Natural killer cell (primary cell): ENCODE measurements around the gene LRP3. TPM values are rescaled to one million over a fixed set of nuclear protein-coding genes. Genes with fewer than 3 reads are reported as not detected.

ENCODE experiments used
- ATAC-seq, 3 donors: fragments of 150-1000 bp in 2 of 3; fragments of 200-7000 bp in 1 of 3; cut with Tn5 transposase; 1 replicate in 1 of 3; 2 replicates in 2 of 3; pipeline ENCODE4 v1.10.0; 2021; ENCODE audit warnings: mild to moderate bottlenecking in 2 of 3, moderate library complexity in 2 of 3
- DNase-seq, 2 donors: peaks; one replicate each; pipeline versions ENCODE4 v3.0.0 to v3.0.0-alpha.2; 2013 to 2021; ENCODE audit warnings: mixed read lengths in 1 of 2
- H3K27ac ChIP-seq: one replicate; pipeline ENCODE4 v1.5.1; 2013; ENCODE audit warnings: mild to moderate bottlenecking, low read length
- H3K27me3 ChIP-seq: one replicate; pipeline ENCODE4 v1.6.1; 2013; ENCODE audit warnings: low read length; ENCODE audit not compliant: control insufficient read depth, insufficient read depth
- H3K36me3 ChIP-seq: one replicate; pipeline ENCODE4 v1.6.1; 2013; ENCODE audit warnings: low read length; ENCODE audit not compliant: control insufficient read depth, insufficient read depth
- H3K4me1 ChIP-seq: one replicate; pipeline ENCODE4 v1.6.1; 2013; ENCODE audit warnings: low read length; ENCODE audit not compliant: control insufficient read depth, insufficient read depth
- H3K4me3 ChIP-seq: one replicate; pipeline ENCODE4 v1.5.1; 2013; ENCODE audit warnings: low read length
- H3K9me3 ChIP-seq: one replicate; pipeline ENCODE4 v1.6.1; 2013; ENCODE audit warnings: low read length; ENCODE audit not compliant: control insufficient read depth, insufficient read depth
- H3K27ac Mint-ChIP-seq, 2 donors: one replicate each; pipeline ENCODE4 v1.8.0; 2022; ENCODE audit warnings: mild to moderate bottlenecking in 2 of 2, mixed read lengths in 2 of 2, moderate library complexity in 1 of 2
- H3K27me3 Mint-ChIP-seq, 2 donors: one replicate each; pipeline ENCODE4 v1.8.0; 2022; ENCODE audit warnings: low read depth in 2 of 2, mixed read lengths in 2 of 2
- H3K36me3 Mint-ChIP-seq: one replicate; pipeline ENCODE4 v1.8.0; 2022; ENCODE audit warnings: mixed read lengths
- H3K4me1 Mint-ChIP-seq, 2 donors: one replicate each; pipeline ENCODE4 v1.8.0; 2022; ENCODE audit warnings: mixed read lengths in 2 of 2
- H3K4me3 Mint-ChIP-seq: one replicate; pipeline ENCODE4 v1.8.0; 2022; ENCODE audit warnings: mild to moderate bottlenecking, moderate library complexity, mixed read lengths
- H3K9me3 Mint-ChIP-seq, 2 donors: one replicate each; pipeline ENCODE4 v1.8.0; 2022; ENCODE audit warnings: mixed read lengths in 2 of 2
- CTCF ChIP-seq: fragments of 200-600 bp; IDR thresholded peaks from one replicate; pipeline ENCODE4 v1.8.0; 2022; ENCODE audit warnings: antibody characterized with exemption
- WGBS: methylation state at CpG from one replicate; pipeline ENCODE4 v1.1.7; 2013; ENCODE audit warnings: missing lambda C conversion rate; ENCODE audit not compliant: insufficient coverage; 5-methylcytosine and 5-hydroxymethylcytosine counted together
- intact Hi-C: fragments of 100-400 bp; cut with micrococcal nuclease; formaldehyde crosslinking; loops from one replicate; pipeline ENCODE4 v1.14.2; 2022
- total RNA-seq, 4 donors: library from RNA; stranded (reverse); fragments of 120-200 nt in 1 of 4; gene quantifications; one replicate each; pipeline versions ENCODE4 v1.2.3 to v1.2.4, GENCODE V29; 2013 to 2022

The LRP3 gene
- total RNA-seq, 3 donors from 2014 or later (not counting 1 experiment from before 2014, with no cell fraction given): 0.33 to 0.38 TPM; not detected in 1

GRCh38 chr19:33156334-33156733 lies 37.8 kb upstream of the LRP3 start:
- TF ChIP-seq CTCF: no peak
- Histone ChIP-seq H3K4me1 (peaks cover 38% of the 10 kb centered on the region), H3K9me3 (no peaks in the 10 kb centered on the region), H3K36me3 (no peaks in the 10 kb centered on the region), H3K4me3 (no peak overlapping the region), H3K27me3 (no peaks in the 10 kb centered on the region), H3K27ac (no peak overlapping the region)
- Mint-ChIP-seq H3K27ac (no peak overlapping the region), H3K4me1 (peaks cover 27 to 36% of the 10 kb centered on the region in 2 donors), H3K9me3 (no peaks in the 10 kb centered on the region), H3K36me3 (no peaks in the 10 kb centered on the region), H3K4me3 (no peak overlapping the region), H3K27me3 (no peaks in the 10 kb centered on the region)
- ATAC-seq (no peak), DNase-seq (no peak)
- intact Hi-C loops: no loop called here
- WGBS: 89% methylated on average over 5 of the region's 5 CpGs

GRCh38 chr19:33157906-33158305 lies 36.2 kb upstream of the LRP3 start:
- Histone ChIP-seq H3K36me3 (no peaks in the 10 kb centered on the region), H3K4me3 (no peak overlapping the region), H3K27me3 (no peaks in the 10 kb centered on the region), H3K27ac (no peak overlapping the region), H3K4me1 (peaks cover 45% of the 10 kb centered on the region), H3K9me3 (no peaks in the 10 kb centered on the region)
- Mint-ChIP-seq H3K4me1 (peaks cover 35 to 44% of the 10 kb centered on the region in 2 donors), H3K4me3 (peak overlapping the region; percentile 37), H3K9me3 (no peaks in the 10 kb centered on the region), H3K36me3 (no peaks in the 10 kb centered on the region), H3K27me3 (no peaks in the 10 kb centered on the region), H3K27ac (peak overlapping the region in 1 of 2 donors; percentile 71)
- intact Hi-C loops: no loop called here
- no peak for TF ChIP-seq CTCF
- no peak for DNase-seq
- no peak for ATAC-seq
- 33% methylated on average over 3 of the region's 3 CpGs for WGBS

GRCh38 chr19:33158365-33158764 lies 35.8 kb upstream of the LRP3 start:
- H3K4me3 Mint-ChIP-seq: no peak overlapping the region
- 78% methylated on average over 6 of the region's 6 CpGs for WGBS

More at GRCh38 chr19:33158365-33158764, 35.8 kb upstream of the LRP3 start:
- intact Hi-C loops: no loop called here
- DNase-seq (no peak), ATAC-seq (no peak)
- Mint-ChIP-seq H3K9me3 (no peaks in the 10 kb centered on the region), H3K27me3 (no peaks in the 10 kb centered on the region), H3K4me1 (peaks cover 35 to 44% of the 10 kb centered on the region in 2 donors), H3K36me3 (no peaks in the 10 kb centered on the region), H3K27ac (peak overlapping the region in 1 of 2 donors; percentile 71)
- Histone ChIP-seq H3K27me3 (no peaks in the 10 kb centered on the region), H3K4me3 (no peak overlapping the region), H3K4me1 (peaks cover 45% of the 10 kb centered on the region), H3K36me3 (no peaks in the 10 kb centered on the region), H3K27ac (no peak overlapping the region), H3K9me3 (no peaks in the 10 kb centered on the region)
- no peak for TF ChIP-seq CTCF
